IMR-90 (cell line): ENCODE measurements around the gene SLC25A44. TPM values are rescaled to one million over a fixed set of nuclear protein-coding genes. Genes with fewer than 3 reads are reported as not detected.
A peak's percentile ranks its signal among the peaks of the same experiment; 100 is the strongest.

Experiments
- ATAC-seq: fragments of 200-7000 bp; cut with Tn5 transposase; 2 replicates; pipeline ENCODE4 v1.9.1; 2020; ENCODE audit warnings: low read depth, mild to moderate bottlenecking, moderate library complexity
- BruUV-seq: library from RNA; stranded (reverse); fragments of 400-500 nt; replicated peaks from 2 replicates; lab custom pipeline; 2021; lab: Mats Ljungman, UMichigan
- CTCF ChIA-PET: fragments of 300-600 bp; formaldehyde crosslinking; extraction: SDS; loops from one replicate; lab custom pipeline; 2021; ENCODE audit warnings: antibody characterized with exemption; lab: Yijun Ruan, JAX
- POLR2A ChIA-PET: fragments of 300-600 bp; sonication (Branson Sonifier 250); formaldehyde crosslinking; loops from one replicate; lab custom pipeline; 2022; ENCODE audit warnings: antibody characterized with exemption; ENCODE audit not compliant: unreplicated experiment; lab: Charles Lee
- DNase-seq: peaks from one replicate; pipeline ENCODE4 v3.0.0; 2013
- H2AFZ ChIP-seq: replicated peaks from 2 replicates; pipeline ENCODE3; 2013; ENCODE audit warnings: low read length, mild to moderate bottlenecking; ENCODE audit not compliant: poor library complexity
- H2AK5ac ChIP-seq: 2 replicates; pipeline ENCODE4 v1.6.1; 2013; ENCODE audit warnings: low read depth, low read length, inconsistent platforms
- H2AK9ac ChIP-seq: replicated peaks from 2 replicates; pipeline ENCODE3; 2013; ENCODE audit warnings: mild to moderate bottlenecking, low read depth, low read length, moderate library complexity; ENCODE audit not compliant: poor library complexity
- H2BK120ac ChIP-seq: 2 replicates; pipeline ENCODE4 v1.6.1; 2013; ENCODE audit warnings: low read depth, low read length, inconsistent platforms
- H2BK15ac ChIP-seq: 3 replicates; pipeline ENCODE4 v1.6.1; 2013; ENCODE audit warnings: low read depth, low read length, inconsistent platforms
- H2BK20ac ChIP-seq: 2 replicates; pipeline ENCODE4 v1.6.1; 2013; ENCODE audit warnings: low read depth, mild to moderate bottlenecking, inconsistent platforms, low read length, moderate library complexity
- H2BK5ac ChIP-seq: 2 replicates; pipeline ENCODE4 v1.6.1; 2013; ENCODE audit warnings: mild to moderate bottlenecking, low read depth, low read length, inconsistent platforms; ENCODE audit not compliant: poor library complexity, severe bottlenecking
- H3K14ac ChIP-seq: replicated peaks from 2 replicates; pipeline ENCODE4 v1.6.1; 2013; ENCODE audit warnings: low read depth, low read length, inconsistent platforms
- H3K18ac ChIP-seq: 2 replicates; pipeline ENCODE4 v1.6.1; 2013; ENCODE audit warnings: low read depth, low read length, control low read depth
- H3K23ac ChIP-seq: 2 replicates; pipeline ENCODE4 v1.6.1; 2013; ENCODE audit warnings: low read depth, low read length, inconsistent platforms
- H3K27ac ChIP-seq: 2 replicates; pipeline ENCODE4 v1.5.1; 2013; ENCODE audit warnings: mild to moderate bottlenecking, control low read depth, low read length; ENCODE audit not compliant: insufficient read depth
- H3K27me3 ChIP-seq: 2 replicates; pipeline ENCODE4 v1.6.1; 2013; ENCODE audit warnings: low read length; ENCODE audit not compliant: control insufficient read depth, insufficient read depth
- H3K36me3 ChIP-seq: 2 replicates; pipeline ENCODE4 v1.6.1; 2013; ENCODE audit warnings: low read length, mixed read lengths; ENCODE audit not compliant: control insufficient read depth, insufficient read depth
- H3K4ac ChIP-seq: 2 replicates; pipeline ENCODE4 v1.6.1; 2013; ENCODE audit warnings: low read depth, low read length, inconsistent platforms
- H3K4me1 ChIP-seq: 2 replicates; pipeline ENCODE4 v1.6.1; 2013; ENCODE audit warnings: low read length, mixed read lengths; ENCODE audit not compliant: control insufficient read depth, insufficient read depth
- H3K4me2 ChIP-seq: 2 replicates; pipeline ENCODE4 v1.6.1; 2013; ENCODE audit warnings: low read depth, mild to moderate bottlenecking, control low read depth, low read length, moderate library complexity
- H3K4me3 ChIP-seq: 2 replicates; pipeline ENCODE4 v1.5.1; 2013; ENCODE audit warnings: low read depth, mild to moderate bottlenecking, control low read depth, low read length, moderate library complexity; ENCODE audit not compliant: insufficient read depth
- H3K56ac ChIP-seq: 2 replicates; pipeline ENCODE4 v1.6.1; 2013; ENCODE audit warnings: low read length, inconsistent platforms; ENCODE audit not compliant: insufficient read depth; ENCODE audit errors: extremely low read depth
- H3K79me1 ChIP-seq, 2 experiments: 2 replicates each; pipeline ENCODE4 v1.6.1; 2013; ENCODE audit warnings: low read length in 2 of 2, inconsistent platforms in 1 of 2, low read depth in 1 of 2
- H3K9ac ChIP-seq: 2 replicates; pipeline ENCODE4 v1.6.1; 2013; ENCODE audit warnings: low read depth, low read length, control low read depth
- H3K9me1 ChIP-seq: 2 replicates; pipeline ENCODE4 v1.6.1; 2013; ENCODE audit warnings: low read length, inconsistent platforms; ENCODE audit not compliant: insufficient read depth
- H3K9me3 ChIP-seq: 2 replicates; pipeline ENCODE4 v1.6.1; 2013; ENCODE audit warnings: low read length; ENCODE audit not compliant: control insufficient read depth, insufficient read depth
- H4K20me1 ChIP-seq: 2 replicates; pipeline ENCODE4 v1.6.1; 2013; ENCODE audit warnings: low read length, inconsistent platforms; ENCODE audit not compliant: insufficient read depth
- H4K5ac ChIP-seq: 2 replicates; pipeline ENCODE4 v1.6.1; 2013; ENCODE audit warnings: mild to moderate bottlenecking, low read depth, low read length, control low read depth
- H4K8ac ChIP-seq, 2 experiments: 2 replicates each; pipeline ENCODE4 v1.6.1; 2013; ENCODE audit warnings: low read depth in 2 of 2, low read length in 2 of 2, control low read depth in 1 of 2, inconsistent platforms in 1 of 2
- H4K91ac ChIP-seq: 2 replicates; pipeline ENCODE4 v1.6.1; 2013; ENCODE audit warnings: low read depth, low read length, inconsistent platforms; ENCODE audit not compliant: insufficient read depth
- BHLHE40 ChIP-seq: fragments of 150-350 bp; IDR thresholded peaks from 2 replicates; pipeline ENCODE4 v1.6.1; 2016; ENCODE audit warnings: mild to moderate bottlenecking, low read depth, low read length
- CEBPB ChIP-seq: IDR thresholded peaks from 2 replicates; pipeline ENCODE4 v1.6.1; 2012; ENCODE audit warnings: low read depth, low read length, improper control_type of control experiment
- CHD1 ChIP-seq: IDR thresholded peaks from 2 replicates; pipeline ENCODE4 v1.6.1; 2012; ENCODE audit warnings: low read depth, low read length, improper control_type of control experiment
- CTCF ChIP-seq: conservative IDR thresholded peaks from 2 replicates; pipeline ENCODE4 v1.5.1; 2012; ENCODE audit warnings: mild to moderate bottlenecking, low read depth, low read length, improper control_type of control experiment
- ELK1 ChIP-seq: fragments of 150-350 bp; IDR thresholded peaks from 2 replicates; pipeline ENCODE4 v1.6.1; 2016; ENCODE audit warnings: low read depth, mild to moderate bottlenecking, low read length, moderate library complexity, borderline replicate concordance
- FOS ChIP-seq: fragments of 150-350 bp; IDR thresholded peaks from 2 replicates; pipeline ENCODE4 v1.6.1; 2016; ENCODE audit warnings: low read depth, low read length
- MAFK ChIP-seq: IDR thresholded peaks from 2 replicates; pipeline ENCODE4 v1.6.1; 2012; ENCODE audit warnings: low read depth, low read length, improper control_type of control experiment
- MAZ ChIP-seq: IDR thresholded peaks from 2 replicates; pipeline ENCODE4 v1.6.1; 2012; ENCODE audit warnings: low read depth, mild to moderate bottlenecking, low read length, improper control_type of control experiment, moderate library complexity, borderline replicate concordance
- MXI1 ChIP-seq: IDR thresholded peaks from 2 replicates; pipeline ENCODE4 v1.6.1; 2012; ENCODE audit warnings: low read depth, mild to moderate bottlenecking, low read length, moderate library complexity, borderline replicate concordance
- NFE2L2 ChIP-seq: fragments of 150-350 bp; IDR thresholded peaks from 2 replicates; pipeline ENCODE4 v1.6.1; 2016; ENCODE audit warnings: low read depth, mild to moderate bottlenecking, low read length
- POLR2A ChIP-seq: IDR thresholded peaks from 2 replicates; pipeline ENCODE4 v1.6.1; 2012; ENCODE audit warnings: mild to moderate bottlenecking, low read depth, low read length
- RAD21 ChIP-seq: IDR thresholded peaks from 2 replicates; pipeline ENCODE4 v1.6.1; 2012; ENCODE audit warnings: low read length, improper control_type of control experiment
- RCOR1 ChIP-seq: IDR thresholded peaks from 2 replicates; pipeline ENCODE4 v1.6.1; 2012; ENCODE audit warnings: mild to moderate bottlenecking, low read length, improper control_type of control experiment; ENCODE audit not compliant: insufficient replicate concordance
- RFX5 ChIP-seq: IDR thresholded peaks from 2 replicates; pipeline ENCODE4 v1.8.0; 2012; ENCODE audit warnings: low read depth, mild to moderate bottlenecking, low read length, moderate library complexity
- SMC3 ChIP-seq: fragments of 150-350 bp; IDR thresholded peaks from 2 replicates; pipeline ENCODE4 v1.6.1; 2016; ENCODE audit warnings: low read depth, mild to moderate bottlenecking, antibody characterized with exemption, low read length, moderate library complexity
- USF2 ChIP-seq: fragments of 150-350 bp; IDR thresholded peaks from 2 replicates; pipeline ENCODE4 v1.6.1; 2017; ENCODE audit warnings: mild to moderate bottlenecking, antibody characterized with exemption, low read length, low read depth
- WGBS, 2 experiments: methylation state at CpG; one replicate each; pipeline versions ENCODE4 v1.1.5 to v1.1.7; 2013; ENCODE audit warnings: missing lambda C conversion rate in 2 of 2; ENCODE audit not compliant: insufficient read length in 1 of 2; ENCODE audit errors: extremely low coverage in 2 of 2; 5-methylcytosine and 5-hydroxymethylcytosine counted together
- dilution Hi-C: fragments of 300-500 bp; cut with HindIII; formaldehyde crosslinking; loops from one replicate; pipeline ENCODE4 v1.14.3; 2018; ENCODE audit warnings: low sequenced_read_pairs; ENCODE audit not compliant: unreplicated experiment
- in situ Hi-C: fragments of 300-500 bp; cut with MboI; formaldehyde crosslinking; loops from 3 replicates; pipeline ENCODE4 v1.14.3; 2019; ENCODE audit warnings: low sequenced_read_pairs, inconsistent platforms, mixed read lengths
- intact Hi-C: fragments of 100-400 bp; cut with micrococcal nuclease; formaldehyde crosslinking; loops from 2 replicates; pipeline ENCODE4 v1.10.0; 2022
- polyA plus RNA-seq, 3 experiments: library from polyadenylated mRNA; depleted of rRNA; stranded (reverse); fragments of >200 nt; gene quantifications; 2 replicates each; pipeline ENCODE4 v1.2.3, GENCODE V29; 2012; ENCODE audit warnings: low replicate concordance in 1 of 3
- total RNA-seq: library from RNA; depleted of rRNA; stranded (reverse); fragments of >200 nt; gene quantifications from 2 replicates; pipeline ENCODE4 v1.2.3, GENCODE V29; 2012

SLC25A44 gene
- total and polyA plus RNA-seq, 2 of the 4 experiments (the other 2 are of a cell fraction): 12.7 to 20.2 TPM

GRCh38 chr1:156241926-156242325 is 48.0 kb downstream of the SLC25A44 start, which contains the start of gene BGLAP:
BGLAP (plus strand) TSS chr1:156242184; CDS start chr1:156242232, 48 bp downstream.
- H4K5ac ChIP-seq: no peak within 1 kb of the TSS
- no peak within 1 kb of the TSS for H3K23ac ChIP-seq
- H2BK15ac ChIP-seq: no peak within 1 kb of the TSS
- no peak within 1 kb of the TSS for H3K4ac ChIP-seq
- POLR2A ChIA-PET: no interaction called here
- CTCF ChIA-PET: no interaction called here
- no peak within 1 kb of the TSS for H2BK20ac ChIP-seq
- no peak within 1 kb of the TSS for H4K8ac ChIP-seq
- in situ Hi-C loops (no loop called here), intact Hi-C loops (no loop called here), dilution Hi-C loops (no loop called here)
- no peak within 1 kb of the TSS for H3K27ac ChIP-seq
- no peak within 1 kb of the TSS for H3K4me3 ChIP-seq
- H3K14ac ChIP-seq: no peak within 1 kb of the TSS
- H3K56ac ChIP-seq: no peak within 1 kb of the TSS
- H2AFZ ChIP-seq: no peak within 1 kb of the TSS
- DNase-seq (no peak), ATAC-seq (no peak)
- H2AK5ac ChIP-seq: no peak within 1 kb of the TSS
- H3K4me2 ChIP-seq: no peak within 1 kb of the TSS
- H4K91ac ChIP-seq: no peak within 1 kb of the TSS
- peaks cover 20% of the 10 kb centered on the region for H3K36me3 ChIP-seq
- peak within 1 kb of the TSS; percentile 5 for H2AK9ac ChIP-seq
- no peaks in the 10 kb centered on the region for H3K79me1 ChIP-seq
- H3K27me3 ChIP-seq: peaks cover 12% of the 10 kb centered on the region; the same call in 1 of the 2 replicates
- H4K20me1 ChIP-seq: no peaks in the 10 kb centered on the region; the same call in 1 of the 2 replicates
- BruUV-seq: no TSS peak
- H3K9ac ChIP-seq: no peak within 1 kb of the TSS
- no peak within 1 kb of the TSS for H3K18ac ChIP-seq
- H3K9me3 ChIP-seq: no peaks in the 10 kb centered on the region
- TF ChIP-seq USF2: no peak
- TF ChIP-seq RAD21: no peak
- no peak for TF ChIP-seq BHLHE40
- TF ChIP-seq CTCF: no peak
- TF ChIP-seq POLR2A: no peak
- TF ChIP-seq CHD1: no peak
- no peak for TF ChIP-seq RFX5
- no peak for TF ChIP-seq NFE2L2
- no peak for TF ChIP-seq RCOR1
- no peak for TF ChIP-seq SMC3
- TF ChIP-seq MAFK: no peak
- no peak for TF ChIP-seq CEBPB
- TF ChIP-seq MAZ: no peak
- no peak for TF ChIP-seq FOS
- TF ChIP-seq ELK1: no peak
- no peak for TF ChIP-seq MXI1
- H2BK5ac ChIP-seq: no peak within 1 kb of the TSS
- peaks cover 2% of the 10 kb centered on the region; the same call in 1 of the 2 replicates for H3K4me1 ChIP-seq
- no peak within 1 kb of the TSS for H2BK120ac ChIP-seq
- H3K9me1 ChIP-seq: peaks cover 5% of the 10 kb centered on the region; the same call in 1 of the 2 replicates
- WGBS, 2 experiments: 96% methylated on average over 4 of the region's 14 CpGs; no CpG with 5 or more reads in 1 of the 2 experiments
